GM04504 (cell line): Measurements from ENCODE around the gene CPSF6.
"Not testable (repeated sequence)": the region's sequence is repeated elsewhere in the genome, so short reads cannot be mapped to it uniquely, and the experiment has no call there.

Experiments
- DNase-seq: peaks from one replicate; pipeline ENCODE4 v3.0.0-alpha.2; 2012; ENCODE audit warnings: low read depth

The CPSF6 gene

DNA sequence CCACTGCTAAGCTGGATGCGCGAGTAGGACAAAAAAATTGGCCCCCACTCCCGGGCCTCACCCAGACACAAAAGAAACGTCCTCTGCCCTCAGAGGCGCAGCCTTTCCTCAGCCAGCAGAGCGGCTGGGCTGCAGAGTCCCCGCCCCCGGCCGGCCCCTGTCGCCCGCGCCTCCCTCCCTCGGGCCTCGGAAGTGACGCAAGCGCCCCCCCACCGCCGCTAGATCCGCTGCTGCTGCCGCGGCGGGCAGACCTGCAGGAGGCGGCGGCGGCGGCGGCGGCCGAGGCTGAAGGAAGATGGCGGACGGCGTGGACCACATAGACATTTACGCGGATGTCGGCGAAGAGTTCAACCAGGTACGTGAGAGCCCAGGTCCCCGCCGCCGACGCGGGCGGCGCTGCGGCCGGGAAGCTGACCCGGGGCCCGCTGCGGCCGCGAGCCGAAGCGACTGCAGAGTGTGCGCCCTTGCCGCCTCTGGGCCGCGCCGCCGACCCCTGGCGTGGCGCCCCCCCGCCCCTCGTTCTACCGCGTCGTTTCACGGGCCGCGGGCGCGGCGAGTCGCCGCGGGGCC is at the start of gene CPSF6:
CPSF6 (plus strand) TSS at position 218 of the 570 bp plus-strand sequence; CDS start at position 296, 78 bp downstream.
- DNase-seq: peak; percentile 74

- DNase-seq: no peak
These were observed 42.8 kb upstream of the CPSF6 start for GRCh38 chr12:69196302-69197288.

DNA sequence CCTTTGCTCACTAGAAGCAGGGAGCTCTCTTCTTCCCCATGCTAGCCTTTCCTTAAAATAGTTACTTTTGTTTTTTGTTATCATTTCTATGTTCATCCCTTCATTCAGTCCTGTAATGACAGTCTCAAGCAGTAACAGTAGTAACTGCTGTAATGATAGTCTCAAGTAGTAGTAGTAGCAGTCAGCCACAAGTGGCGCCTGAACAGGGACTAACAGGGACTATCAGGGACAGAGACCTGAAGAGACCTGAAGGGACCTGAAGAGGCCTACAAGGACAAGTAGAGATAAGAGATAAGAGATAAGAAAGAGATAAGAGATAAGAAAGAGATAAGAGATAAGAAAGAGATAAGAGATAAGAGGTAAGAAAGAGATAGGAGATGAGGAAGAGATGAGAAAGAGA is 39.4 kb upstream of the CPSF6 start:
- DNase-seq: not testable (repeated sequence)

DNA sequence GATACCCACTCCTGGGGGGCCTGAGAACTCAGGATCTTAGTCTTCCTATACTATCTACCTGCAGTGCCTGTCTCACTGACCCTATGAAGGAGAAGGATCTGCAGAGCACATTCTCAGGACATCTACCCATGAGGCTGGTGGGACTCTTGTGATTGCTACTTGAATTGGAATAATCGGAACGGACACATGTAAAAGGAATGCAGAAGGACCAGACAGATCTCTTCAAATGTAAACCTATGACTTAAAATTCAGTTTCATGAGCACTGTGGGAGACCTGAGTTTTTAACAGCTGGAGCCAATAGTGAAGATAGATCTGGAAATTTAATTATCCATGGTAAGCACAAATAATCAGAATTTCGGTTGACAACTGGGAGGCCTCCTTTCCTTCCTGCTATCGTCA is 35.2 kb upstream of the CPSF6 start:
- DNase-seq: no peak

DNA sequence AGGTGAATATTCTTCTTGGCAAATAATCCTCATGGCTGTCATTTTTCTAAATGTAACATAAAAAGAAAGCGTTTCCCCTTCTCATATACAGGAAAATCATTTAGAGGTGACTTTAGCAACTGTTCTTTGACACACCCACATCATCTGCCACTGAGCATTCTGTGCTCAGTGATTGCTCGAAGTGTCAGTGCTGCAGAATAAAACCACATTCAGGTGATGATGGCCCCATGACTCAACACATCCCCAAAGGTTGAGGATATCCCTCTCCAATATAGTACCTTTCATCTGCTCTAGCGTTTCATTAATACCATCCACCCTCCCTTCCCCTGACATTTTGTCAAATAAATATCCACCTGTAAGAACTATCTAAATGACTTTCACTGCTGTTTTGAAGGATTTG is 28.7 kb upstream of the CPSF6 start:
- no peak for DNase-seq

GRCh38 chr12:69211160-69211559 is 28.2 kb upstream of the CPSF6 start:
- DNase-seq: no peak

- DNase-seq: no peak
These were observed 25.2 kb upstream of the CPSF6 start for GRCh38 chr12:69214169-69214568.

- DNase-seq: no peak
These were observed 14.0 kb upstream of the CPSF6 start for GRCh38 chr12:69225251-69225910.

GRCh38 chr12:69231479-69231878 is 7.9 kb upstream of the CPSF6 start:
- no peak for DNase-seq

DNA sequence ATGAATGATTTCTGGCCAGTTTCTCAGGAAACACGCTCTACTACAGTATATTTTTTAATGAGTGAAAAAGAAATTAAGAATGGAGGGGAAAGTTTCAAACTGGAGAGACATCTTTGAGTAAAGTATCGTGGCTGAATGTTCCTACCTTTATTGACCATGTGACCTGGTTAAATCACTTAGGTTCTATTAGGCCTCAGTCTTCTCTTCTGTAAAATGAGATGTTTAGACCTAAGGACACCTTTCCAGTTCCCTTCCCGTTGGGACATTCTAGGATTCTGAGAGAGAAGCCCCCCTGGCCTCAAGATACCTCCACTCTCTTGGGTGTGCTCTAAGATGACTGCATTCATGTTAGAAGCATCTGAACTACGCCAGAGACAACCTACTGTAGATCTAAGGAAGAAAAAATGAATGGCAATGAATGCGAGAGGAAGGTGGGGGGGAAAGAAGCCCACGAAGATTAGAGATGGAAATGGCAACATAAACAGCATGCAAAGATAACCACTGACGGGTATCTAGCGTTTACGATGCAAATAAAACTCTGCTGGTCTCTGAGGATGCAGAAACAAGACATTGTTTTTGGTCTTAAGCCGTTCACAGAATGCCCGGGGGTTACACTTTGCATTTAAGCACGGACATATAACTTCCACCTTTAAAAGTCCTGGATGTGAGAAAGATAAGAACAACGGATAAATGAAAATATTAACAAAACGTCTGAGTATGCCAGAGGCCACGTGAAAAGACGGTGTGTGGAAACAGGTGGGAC is 599 bp upstream of the CPSF6 start:
- no peak for DNase-seq

- peak; percentile 5 for DNase-seq
These were observed 707 bp downstream of the CPSF6 start for GRCh38 chr12:69239922-69240630.

DNA sequence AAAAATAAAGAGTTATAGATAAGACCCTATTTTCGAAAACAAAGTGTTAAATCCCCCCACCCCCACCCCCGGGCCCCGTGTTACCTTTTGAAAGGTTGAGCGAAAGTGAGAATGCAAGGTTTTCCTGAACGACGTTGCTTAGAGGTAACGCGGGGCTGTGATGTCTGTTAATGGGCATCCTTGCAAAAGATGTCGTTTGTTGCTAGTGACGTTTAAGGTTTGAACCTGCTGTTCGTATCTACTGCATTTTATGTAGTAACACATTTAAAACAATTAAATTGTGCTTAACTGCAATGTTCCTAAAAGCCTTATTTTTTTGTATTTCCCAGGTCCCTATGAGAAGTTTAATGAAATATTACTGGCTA is 1.2 kb downstream of the CPSF6 start:
- DNase-seq: no peak

DNA sequence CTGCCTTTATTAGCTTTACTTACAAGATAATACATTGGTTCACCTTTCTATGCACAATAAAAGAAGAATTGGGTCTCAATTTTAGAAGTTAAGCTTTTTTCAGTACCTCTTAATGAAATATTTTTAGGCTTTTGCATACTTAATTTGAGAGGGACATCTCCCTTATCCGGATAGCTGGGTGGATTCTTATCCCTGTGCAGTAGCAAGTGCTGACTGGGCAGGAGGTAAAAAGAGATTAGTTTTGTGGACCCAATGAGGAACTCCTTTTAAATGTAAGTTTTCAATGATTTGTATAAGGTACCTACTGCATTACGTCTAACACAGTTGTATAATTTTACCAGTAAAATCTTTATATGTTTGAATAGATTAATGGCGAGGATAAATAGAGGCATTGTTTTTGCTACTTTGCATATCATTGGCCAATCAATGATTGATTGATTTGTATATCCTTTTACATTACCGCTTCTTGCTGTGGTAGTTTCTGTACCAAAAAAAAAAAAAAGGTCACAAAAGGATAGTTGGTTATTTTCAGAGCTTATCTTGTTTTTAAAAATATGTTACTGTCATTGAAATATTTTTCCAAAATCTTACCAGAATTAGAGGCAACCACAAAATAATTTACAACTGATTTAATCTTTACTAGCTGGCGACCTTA is 2.2 kb downstream of the CPSF6 start:
- DNase-seq: no peak

- no peak for DNase-seq
These were observed 4.0 kb downstream of the CPSF6 start for GRCh38 chr12:69243099-69244084.

DNA sequence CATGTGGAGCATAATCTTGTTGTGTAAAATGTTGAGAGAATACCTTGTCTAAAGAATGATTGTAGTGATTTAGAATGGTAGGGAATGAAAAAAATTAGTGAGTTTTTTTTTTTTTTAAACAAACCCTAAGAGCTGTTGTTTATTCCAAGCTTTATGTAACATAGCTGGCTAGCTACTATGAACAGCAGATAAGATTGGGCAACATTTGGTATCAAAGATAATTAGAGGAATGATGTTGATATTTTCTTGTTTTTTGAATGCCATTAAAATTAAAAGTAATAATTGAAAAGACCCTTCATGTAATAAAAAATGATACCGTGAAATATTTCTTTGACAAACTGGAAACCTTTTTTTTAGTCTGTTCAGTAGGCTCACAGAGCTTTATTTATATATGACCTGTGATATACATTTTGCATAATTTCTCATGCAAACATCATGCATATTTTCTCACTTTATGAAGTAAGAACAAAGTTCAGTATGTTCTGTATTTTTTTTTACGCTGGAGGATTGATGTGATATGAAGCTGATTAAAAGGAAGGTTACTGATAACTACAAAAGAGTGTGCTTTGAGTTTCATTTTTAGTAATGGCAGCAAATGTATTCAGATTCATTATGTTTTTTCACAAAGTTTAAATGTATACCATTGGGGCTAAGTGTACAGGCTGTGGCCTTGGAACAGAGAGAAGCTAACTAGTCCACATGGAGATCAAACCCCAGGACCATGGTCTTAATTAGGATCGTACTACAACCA is 8.1 kb downstream of the CPSF6 start:
- DNase-seq: no peak

DNA sequence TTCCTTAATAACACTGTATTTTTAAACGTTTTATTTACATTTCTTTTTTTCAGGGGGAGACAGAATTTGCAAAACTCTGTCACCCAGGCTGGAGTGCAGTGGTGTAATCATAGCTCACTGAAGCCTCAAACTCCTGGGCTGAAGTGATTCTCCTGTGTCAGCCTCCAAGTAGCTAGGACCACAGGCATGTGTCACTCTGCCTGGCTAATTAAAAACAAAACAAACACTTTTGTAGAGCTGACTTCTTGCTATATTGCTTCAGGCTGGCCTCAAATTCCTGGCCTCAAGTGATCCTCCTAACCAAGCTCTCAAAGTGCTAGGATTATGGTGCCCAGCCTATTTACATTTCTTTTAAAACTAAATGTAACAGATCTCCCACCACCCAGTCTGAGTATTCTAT is 12.7 kb downstream of the CPSF6 start:
- peak; percentile 10 for DNase-seq

DNA sequence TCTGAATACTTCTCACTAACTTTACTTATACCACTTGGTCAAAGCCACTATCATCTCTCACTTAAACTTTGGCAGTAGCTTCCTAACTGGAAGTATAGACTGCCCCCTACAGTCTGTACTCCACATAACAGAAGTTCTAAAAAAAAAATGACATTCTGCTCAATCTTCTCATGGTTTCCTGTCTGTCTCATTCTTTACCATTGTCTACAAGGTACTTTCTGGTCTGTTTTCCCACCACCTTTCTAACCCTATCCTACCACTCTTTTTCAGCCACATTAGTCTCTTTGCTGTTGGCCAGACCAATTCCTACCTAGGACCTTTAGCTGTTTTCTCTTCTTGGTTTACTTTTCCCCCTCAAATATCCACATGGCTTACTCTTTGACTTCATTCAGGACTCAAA is 14.7 kb downstream of the CPSF6 start:
- DNase-seq: peak; percentile 9

DNA sequence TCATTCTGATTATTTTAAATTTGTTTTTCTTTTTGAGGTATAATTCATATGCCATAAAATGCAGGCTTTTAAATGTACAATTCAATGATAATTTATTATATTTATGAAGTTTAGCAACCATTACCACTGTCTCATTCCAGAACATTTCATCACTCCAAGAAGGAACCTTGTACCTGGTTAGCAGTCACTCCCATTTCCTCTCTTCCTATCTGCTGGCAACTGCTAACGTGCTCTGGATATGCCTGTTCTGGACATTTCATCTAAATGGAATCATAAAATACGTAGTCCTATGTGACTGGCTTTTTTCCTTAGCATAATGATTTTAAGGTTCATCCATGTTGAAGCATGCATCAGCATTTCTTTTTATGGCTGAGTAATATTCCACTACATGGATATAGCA is 15.5 kb downstream of the CPSF6 start:
- DNase-seq: no peak

DNA sequence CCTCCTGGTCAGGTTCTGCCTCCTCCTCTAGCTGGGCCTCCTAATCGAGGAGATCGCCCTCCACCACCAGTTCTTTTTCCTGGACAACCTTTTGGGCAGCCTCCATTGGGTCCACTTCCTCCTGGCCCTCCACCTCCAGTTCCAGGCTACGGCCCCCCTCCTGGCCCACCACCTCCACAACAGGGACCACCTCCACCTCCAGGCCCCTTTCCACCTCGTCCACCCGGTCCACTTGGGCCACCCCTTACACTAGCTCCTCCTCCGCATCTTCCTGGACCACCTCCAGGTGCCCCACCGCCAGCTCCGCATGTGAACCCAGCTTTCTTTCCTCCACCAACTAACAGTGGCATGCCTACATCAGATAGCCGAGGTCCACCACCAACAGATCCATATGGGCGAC is 19.3 kb downstream of the CPSF6 start:
- no peak for DNase-seq
